ENCODE measurements around the gene ING2.
A peak's percentile ranks its signal among the peaks of the same experiment; 100 is the strongest.
"Not testable (repeated sequence)": the region's sequence is repeated elsewhere in the genome, so short reads cannot be mapped to it uniquely, and the experiment has no call there.

Gene ING2

DNA sequence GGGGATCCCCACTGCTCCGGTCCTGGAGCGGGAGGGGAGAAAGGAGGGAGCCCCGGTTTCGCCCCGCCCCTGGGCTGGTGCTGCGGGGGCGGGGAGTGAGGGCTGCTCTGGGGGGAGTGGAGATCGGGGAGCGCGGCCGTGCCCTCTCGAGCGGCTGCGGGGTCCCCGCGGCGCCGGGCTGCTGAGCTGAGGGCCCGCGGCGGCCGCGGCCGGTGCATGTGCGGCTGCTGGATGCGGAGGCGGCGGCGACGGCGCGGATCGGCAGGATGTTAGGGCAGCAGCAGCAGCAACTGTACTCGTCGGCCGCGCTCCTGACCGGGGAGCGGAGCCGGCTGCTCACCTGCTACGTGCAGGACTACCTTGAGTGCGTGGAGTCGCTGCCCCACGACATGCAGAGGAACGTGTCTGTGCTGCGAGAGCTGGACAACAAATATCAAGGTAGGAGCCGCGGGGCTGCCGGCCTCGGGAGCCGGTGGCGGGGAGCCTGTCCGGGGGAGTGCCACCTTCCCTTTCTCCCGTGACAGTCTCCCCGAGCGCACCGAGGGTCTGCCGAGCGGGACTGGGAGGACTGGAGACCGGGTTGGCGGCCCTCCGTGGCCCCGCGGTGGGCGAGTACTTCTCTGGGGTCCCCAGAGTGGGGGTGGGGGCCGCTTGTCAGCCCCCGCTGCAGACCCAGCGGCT is at the start of gene ING2:
ING2 (plus strand) TSS at position 129 of the 681 bp plus-strand sequence; CDS start at position 267, 138 bp downstream.
- DNase-seq (ENCODE audit: low spot score) = peak; percentile 78

DNA sequence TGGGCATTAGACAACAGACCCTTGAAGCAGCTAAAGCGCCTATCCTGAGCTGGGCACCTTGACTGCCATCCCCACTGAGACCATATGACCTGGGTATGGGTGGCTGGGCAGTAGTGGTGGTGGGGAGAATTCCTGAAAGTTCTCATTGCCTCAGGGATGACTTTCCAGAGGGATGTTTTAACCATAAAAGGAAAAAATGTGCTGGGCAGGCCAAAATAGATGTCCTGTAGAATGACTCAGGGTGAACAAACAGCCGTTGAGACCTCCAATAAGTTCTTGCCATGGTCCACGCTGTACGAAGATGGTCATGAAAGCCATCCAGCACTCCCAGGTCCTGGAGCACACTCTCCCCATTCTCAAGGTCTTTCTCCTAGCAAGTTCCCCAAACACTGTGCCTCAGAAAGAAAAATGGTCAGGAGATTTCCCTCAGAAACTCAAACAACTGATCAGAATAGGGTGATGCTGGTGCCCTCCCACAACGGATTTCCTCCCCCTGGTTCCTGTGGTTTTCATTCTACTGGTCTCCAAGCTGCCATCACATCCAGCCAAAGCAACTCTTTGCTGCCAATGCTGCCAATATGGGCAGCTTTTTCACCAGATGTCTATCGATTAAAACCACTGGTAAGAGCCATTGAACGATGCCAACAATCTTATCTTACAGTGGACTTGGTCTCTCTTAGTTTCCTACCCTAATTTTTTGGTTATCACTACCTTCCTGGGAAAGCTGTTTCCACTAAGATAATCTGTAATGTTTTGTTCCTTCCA is 49.2 kb upstream of the ING2 start:
- DNase-seq (ENCODE audit: low spot score) = no peak

- DNase-seq (ENCODE audit: low spot score) = no peak
Observed at GRCh38 chr4:183458005-183458404, 46.9 kb upstream of the ING2 start.

GRCh38 chr4:183463903-183464619 is 40.8 kb upstream of the ING2 start:
- not testable (repeated sequence) for DNase-seq (ENCODE audit: low spot score)

DNA sequence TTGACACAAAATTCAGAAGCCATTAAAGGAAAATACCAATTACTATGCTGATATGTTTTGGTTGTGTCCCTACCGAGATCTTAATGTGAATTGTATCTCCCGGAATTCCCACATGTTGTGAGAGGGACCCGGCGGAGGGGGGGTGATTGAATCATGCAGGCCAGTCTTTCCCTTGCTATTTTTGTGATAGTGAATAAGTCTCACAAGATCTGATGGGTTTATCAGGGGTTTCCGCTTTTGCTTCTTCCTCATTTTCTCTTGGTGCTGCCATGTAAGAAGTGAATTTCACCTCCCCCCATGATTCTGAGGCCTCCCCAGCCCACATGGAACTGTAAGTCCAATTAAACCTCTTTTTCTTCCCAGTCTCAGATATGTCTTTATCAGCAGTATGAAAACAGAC is 39.0 kb upstream of the ING2 start:
- DNase-seq (ENCODE audit: low spot score) = not testable (repeated sequence)

- no peak for DNase-seq (ENCODE audit: low spot score)
Observed at GRCh38 chr4:183467246-183467645, 37.6 kb upstream of the ING2 start.

DNA sequence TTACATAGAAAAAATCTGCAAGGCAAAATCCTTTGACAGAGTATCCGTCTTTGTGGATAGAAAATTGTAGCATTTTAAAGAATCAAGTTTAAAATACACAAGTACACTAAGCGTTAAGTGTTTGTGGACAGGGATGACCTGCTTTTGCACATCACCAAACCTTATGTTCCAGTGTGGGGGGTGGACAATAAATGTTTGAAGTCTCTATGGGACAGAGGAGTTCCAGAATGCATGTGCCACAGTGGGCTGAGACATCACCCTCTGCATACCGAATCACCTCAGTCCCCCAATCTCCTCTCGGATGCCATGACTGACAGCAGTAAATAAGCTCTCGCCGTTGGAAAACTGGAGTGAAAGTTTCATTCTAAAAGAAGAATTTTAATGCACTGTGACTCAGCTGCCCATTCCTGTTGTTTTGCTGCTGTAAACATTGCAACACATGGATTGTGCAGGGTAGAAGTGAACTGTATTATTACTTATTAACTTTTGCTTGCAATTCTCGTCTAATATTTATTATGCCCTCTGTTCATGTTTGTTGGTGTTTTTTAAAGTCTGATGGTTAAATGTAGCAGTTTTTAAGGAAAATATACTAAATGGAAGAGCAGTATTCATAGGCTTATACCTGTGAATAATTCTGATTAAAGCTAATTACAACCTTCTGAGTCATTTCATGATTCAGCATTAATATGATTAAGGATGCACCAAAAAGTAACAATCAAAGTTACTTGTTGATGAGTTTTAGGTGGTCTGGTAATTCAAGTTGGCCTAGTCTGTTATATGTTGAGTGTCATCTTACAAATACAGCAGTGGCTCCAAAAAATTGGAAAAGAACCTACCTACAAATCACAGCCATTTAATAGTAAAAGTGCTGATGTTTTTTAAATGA is 36.4 kb upstream of the ING2 start:
- DNase-seq (ENCODE audit: low spot score) = no peak

DNA sequence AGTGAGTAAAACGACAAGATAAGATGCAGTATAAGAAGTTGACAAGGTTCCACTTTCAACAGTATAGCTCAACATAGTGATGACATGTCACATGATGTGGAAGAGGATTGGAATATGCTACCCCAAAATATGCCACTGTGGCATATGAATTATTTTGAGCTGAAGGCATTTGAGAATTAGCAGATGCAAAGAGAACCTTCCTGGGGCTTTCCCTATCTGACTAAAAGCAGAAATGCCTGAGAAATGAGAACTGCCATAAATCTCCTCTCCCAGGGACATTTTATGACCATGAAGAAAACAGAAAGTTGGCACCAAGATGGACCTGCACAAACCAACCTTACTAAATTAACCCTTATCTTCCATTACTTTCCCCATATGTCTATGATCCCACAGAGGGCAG is 35.6 kb upstream of the ING2 start:
- DNase-seq (ENCODE audit: low spot score) = no peak

GRCh38 chr4:183469936-183470335 is 34.9 kb upstream of the ING2 start:
- no peak for DNase-seq (ENCODE audit: low spot score)

GRCh38 chr4:183470821-183471220 is 34.0 kb upstream of the ING2 start:
- DNase-seq (ENCODE audit: low spot score) = no peak

DNA sequence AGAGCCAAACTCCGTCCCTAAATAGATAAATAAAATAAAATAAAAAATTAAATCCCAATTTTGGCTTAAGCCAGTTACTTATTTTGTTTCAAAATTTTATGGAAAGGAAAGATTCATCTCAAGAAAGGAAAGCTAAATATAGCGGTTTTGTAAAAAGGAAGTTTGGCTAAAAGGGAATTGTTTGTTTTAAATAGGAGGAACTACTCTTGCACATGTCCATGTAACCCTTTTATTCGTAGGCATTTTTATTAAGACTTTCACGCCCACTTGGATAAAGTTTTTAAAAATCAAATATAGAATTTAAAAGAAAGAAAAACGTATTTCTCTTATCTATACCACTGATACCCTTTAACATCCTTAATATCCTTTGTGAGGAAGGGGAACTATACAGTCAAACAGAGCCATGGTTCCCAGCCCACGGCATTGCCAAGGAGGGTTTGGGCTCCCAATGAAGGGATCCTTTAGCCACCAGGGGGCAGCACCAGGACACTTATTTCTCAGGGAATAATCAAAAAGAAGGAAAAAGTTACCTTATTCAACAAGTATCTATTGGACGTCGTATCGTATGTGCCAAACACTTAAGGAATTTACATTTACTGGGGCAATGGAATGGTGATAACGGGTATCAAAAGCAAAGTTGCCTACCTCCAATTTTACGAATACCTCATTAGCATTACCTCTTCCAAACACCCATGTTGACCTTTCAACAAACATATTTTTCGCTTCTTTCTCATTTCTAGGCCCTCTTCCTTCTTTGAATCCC is 32.7 kb upstream of the ING2 start:
- peak; percentile 82 for DNase-seq (ENCODE audit: low spot score)

- DNase-seq (ENCODE audit: low spot score) = no peak
Observed at GRCh38 chr4:183478123-183478522, 26.7 kb upstream of the ING2 start.

GRCh38 chr4:183478926-183479325 is 25.9 kb upstream of the ING2 start:
- DNase-seq (ENCODE audit: low spot score) = no peak

DNA sequence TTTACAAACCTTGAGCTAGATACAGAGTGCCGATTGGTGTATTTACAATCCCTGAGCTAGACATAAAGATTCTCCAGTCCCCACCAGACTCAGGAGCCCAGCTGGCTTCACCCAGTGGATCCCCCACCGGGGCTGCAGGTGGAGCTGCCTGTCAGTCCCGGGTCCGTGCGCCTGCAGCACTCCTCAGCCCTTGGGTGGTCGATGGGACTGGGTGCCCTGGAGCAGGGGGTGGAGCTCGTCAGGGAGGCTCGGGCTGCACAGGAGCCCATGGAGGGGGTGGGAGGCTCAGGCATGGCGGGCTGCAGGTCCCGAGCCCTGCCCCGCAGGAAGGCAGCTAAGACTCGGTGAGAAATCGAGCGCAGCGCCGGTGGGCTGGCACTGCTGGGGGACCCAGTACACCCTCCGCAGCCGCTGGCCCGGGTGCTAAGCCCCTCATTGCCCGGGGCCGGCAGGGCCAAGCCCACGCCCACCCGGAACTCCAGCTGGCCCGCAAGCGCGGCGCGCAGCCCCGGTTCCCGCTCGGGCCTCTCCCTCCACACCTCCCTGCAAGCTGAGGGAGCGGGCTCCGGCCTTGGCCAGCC is 22.3 kb upstream of the ING2 start:
- not testable (repeated sequence) for DNase-seq (ENCODE audit: low spot score)

DNA sequence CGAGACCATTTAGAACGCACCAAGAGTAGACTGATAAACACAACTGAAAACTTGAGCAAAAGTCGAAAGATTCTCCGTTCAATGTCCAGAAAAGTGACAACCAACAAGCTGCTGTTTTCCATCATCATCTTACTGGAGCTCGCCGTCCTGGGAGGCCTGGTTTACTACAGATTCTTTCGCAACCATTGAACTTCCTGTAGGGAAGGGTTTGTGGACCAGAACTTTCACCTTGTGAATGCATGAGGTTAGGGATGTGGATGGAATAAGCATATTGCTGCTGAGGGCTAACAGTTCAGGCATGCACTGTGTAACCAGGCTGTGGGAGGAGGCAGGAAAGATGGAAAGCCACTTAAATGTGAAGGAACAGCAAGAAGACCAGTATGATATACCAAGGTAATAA is 20.9 kb upstream of the ING2 start:
- no peak for DNase-seq (ENCODE audit: low spot score)

- DNase-seq (ENCODE audit: low spot score) = no peak
Observed at GRCh38 chr4:183485411-183486160, 19.3 kb upstream of the ING2 start.

GRCh38 chr4:183492791-183493222 is 12.1 kb upstream of the ING2 start:
- DNase-seq (ENCODE audit: low spot score) = no peak

GRCh38 chr4:183493246-183493645 is 11.6 kb upstream of the ING2 start:
- DNase-seq (ENCODE audit: low spot score) = no peak

DNA sequence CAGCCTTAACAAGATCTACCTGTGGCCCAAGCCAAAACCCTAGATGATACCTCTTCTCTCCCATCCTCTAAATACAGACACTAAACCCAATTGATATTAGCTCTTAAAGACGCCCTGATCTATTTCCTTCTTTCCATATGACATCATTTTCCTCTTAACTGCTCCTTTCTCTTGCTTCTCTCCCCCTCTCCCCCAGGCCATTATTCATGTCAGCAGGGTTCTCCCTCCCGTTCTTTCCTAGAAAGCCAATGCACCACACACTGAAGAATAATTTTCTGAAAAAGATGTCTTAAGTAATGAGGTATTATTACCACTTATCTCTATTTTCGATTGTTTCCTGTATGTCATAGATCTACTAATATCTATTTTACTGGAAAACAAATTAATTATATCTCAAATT is 9.7 kb upstream of the ING2 start:
- no peak for DNase-seq (ENCODE audit: low spot score)

GRCh38 chr4:183499389-183499788 is 5.5 kb upstream of the ING2 start:
- no peak for DNase-seq (ENCODE audit: low spot score)

Data from left forelimb (tissue), 1 donor.